ENCODE results near the gene GYS1.

The GYS1 gene

DNA sequence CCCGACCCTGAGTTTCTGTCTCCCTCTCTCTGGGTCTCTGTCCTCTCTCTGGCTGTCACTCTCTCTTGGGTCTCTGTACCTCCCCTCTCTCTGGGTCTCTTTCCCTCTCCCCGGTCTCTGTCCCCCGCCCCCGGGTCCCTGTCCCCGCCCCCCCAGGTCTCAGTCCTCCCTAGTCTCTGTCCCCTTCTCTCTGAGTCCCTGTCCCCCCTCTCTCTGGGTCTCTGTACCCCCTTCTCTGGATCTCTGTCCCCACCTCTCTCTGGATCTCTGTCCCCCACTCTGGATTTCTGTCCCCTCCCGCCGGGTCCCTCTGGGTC lies 30.3 kb downstream of the GYS1 start:
- DNase-seq: no peak

GRCh38 chr19:48962029-48962848 lies 30.9 kb downstream of the GYS1 start:
- peak; percentile 43 for DNase-seq

GRCh38 chr19:48961673-48962028 lies 31.5 kb downstream of the GYS1 start:
- DNase-seq: no peak

GRCh38 chr19:48961051-48961649 lies 32.0 kb downstream of the GYS1 start:
- DNase-seq: no peak

- no peak for DNase-seq
Measured at GRCh38 chr19:48959341-48960239, 33.5 kb downstream of the GYS1 start.

GRCh38 chr19:48958006-48958405 lies 35.1 kb downstream of the GYS1 start:
- DNase-seq: no peak

DNA sequence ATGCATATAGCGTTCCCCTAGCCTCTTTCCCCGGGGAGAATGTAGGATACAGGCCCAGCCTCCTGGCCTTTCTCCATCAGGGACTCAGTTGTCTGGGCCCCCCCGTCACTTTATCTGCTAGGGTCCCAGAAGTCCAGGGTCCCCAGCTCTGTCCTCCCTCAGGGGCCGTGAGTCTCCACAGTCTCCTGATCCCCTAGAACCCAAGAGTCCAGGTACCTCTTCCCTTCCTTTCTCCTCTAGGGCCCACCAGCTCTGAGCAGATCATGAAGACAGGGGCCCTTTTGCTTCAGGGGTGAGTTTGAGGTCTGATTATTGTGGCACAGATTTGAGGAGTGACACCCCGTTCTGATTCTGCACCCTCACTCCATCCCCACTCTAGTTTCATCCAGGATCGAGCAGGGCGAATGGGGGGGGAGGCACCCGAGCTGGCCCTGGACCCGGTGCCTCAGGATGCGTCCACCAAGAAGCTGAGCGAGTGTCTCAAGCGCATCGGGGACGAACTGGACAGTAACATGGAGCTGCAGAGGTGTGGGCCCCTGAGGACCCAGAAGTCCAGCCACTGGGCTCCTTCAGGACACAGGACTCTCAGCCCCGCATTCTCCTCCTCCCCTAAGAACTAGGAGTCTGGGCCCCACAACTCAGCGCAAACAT lies 37.7 kb downstream of the GYS1 start:
- no peak for DNase-seq

GRCh38 chr19:48954595-48955307 lies 38.4 kb downstream of the GYS1 start, which contains the start of gene BAX:
Gene BAX (plus strand): TSS chr19:48954875. CDS start chr19:48954929, 54 bp downstream.
- peak; percentile 81 for DNase-seq

DNA sequence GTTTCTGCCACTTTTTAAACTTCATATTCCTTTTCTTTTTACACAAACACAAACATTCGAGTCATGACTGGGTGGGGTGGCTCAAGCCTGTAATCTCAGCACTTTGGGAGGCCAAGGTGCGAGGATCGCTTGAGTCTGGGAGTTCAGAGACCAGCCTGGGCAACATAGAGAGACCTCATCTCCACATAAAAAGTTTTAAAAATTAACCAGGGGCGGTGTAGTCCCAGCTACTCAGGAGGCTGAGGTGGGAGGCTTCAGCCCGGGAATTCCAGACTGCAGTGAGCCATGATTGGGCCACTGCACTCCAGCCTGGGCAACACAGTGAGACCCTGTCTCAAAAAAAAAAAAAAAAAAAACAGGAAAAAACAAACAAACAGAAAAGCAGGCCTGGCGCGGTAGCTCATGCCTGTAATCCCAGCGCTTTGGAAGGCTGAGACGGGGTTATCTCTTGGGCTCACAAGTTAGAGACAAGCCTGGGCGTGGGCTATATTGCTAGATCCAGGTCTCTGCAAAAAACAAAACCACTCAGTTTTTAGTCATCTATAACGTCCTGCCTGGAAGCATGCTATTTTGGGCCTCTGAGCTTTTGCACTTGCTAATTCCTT lies 39.0 kb downstream of the GYS1 start:
- DNase-seq: no peak

DNA sequence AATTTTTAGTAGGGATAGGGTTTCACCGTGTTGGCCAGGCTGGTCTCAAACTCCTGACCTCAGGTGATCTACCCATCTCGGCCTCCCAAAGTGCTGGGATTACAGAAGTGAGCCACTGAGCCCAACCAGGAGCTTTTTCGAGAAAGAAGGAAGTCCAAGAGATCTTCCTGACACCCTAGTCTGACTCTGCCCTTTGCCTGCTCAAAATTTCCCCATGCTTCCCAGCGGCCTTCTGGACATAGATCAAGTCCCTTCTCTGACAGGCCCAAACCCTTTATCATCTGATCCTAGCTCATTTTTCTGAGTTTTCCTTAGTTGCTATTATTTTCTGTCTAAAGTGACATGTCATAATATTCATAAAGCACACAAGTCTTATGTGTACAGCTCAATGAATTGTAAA lies 40.0 kb downstream of the GYS1 start:
- DNase-seq: no peak

GRCh38 chr19:48950830-48951519 lies 42.1 kb downstream of the GYS1 start:
- no peak for DNase-seq

DNA sequence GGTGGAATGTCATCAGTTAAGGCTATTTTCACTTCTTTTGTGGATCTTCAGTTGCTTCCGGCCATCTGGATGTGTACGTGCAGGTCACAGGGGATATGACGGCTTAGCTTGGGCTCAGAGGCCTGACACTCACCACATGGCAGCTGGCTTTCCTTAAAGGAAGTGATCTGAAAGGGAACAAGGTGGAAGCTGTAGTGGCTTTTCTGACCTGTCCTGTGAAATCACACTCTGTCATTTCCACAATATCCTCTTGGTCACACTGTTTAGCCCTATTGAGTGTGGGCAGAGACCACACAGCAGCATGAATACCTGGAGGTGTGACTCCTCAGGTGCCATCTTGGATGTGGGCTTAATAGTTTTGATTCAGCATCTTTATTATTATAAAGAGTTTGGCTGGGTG lies 43.0 kb downstream of the GYS1 start:
- no peak for DNase-seq

DNA sequence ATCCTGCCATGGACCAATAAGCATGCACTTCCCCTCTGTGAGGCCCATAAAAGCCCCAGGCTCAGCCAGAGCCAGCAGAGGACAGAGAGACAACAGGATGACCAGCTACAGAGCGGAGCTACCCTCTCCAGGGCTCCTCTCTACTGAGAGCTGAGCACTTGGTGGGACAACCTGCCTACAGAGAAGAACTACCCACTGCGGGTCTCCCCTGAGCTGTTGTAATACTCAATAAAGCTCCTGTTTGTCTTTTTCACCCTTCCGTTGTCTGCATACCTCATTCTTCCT lies 45.9 kb downstream of the GYS1 start:
- DNase-seq: no peak

DNA sequence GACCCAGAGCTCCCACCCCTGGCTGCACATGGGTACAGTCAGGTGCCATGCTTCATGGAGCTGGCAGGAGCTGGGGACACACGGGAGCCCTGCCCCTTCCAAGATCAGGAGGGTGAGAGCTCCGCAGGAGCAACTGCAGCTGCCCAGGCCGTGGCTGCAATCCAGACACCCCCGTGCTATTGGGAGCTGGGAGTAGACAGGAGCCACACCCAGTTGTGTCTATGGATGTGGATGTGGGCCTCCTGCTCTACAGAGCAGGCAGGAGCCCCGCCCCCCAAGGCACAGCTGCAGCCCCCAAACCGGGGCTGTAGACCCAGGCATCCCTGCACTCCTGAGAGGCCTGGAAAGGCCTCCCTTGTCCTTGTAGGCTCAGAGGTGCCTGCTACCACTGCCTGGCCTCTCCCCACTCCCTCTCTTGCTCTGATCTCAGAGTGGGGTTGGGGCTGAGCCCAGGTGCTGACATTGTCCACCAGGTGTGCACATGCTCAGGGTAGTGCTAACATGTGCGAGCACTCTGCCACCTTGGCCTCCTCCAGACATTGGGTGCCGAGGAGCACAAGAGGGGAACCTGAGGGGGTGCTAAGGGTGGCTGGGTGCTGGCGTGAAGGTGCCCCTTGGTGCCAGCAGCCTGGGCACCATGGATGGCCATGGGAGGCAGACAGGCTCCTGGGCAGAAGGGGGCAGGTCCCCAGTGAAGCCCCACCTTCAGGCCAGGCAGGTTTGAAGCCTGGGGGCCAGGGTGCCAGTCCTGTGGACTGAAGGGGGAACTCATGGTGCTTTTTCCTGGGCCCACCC lies 46.4 kb downstream of the GYS1 start:
- DNase-seq: no peak

DNA sequence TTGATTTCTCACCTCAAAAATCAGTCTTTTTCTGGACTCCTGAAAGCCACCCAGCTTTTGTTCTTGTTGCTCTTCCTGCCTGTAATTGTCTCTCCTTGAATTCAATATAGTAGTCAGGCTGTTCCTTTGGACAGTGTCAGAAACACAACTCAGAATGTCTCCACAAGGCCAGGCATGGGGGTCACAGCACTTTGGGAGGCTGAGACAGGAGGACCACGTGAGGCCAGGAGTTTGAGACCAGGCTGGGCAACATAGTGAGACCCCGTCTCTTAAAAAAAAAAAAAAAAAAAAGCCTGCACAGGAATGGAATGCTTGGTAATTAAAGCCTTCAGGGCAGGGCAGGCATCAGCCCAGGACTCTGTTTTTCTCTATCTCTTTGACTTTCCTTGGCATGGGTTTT lies 47.3 kb downstream of the GYS1 start:
- DNase-seq: no peak

DNA sequence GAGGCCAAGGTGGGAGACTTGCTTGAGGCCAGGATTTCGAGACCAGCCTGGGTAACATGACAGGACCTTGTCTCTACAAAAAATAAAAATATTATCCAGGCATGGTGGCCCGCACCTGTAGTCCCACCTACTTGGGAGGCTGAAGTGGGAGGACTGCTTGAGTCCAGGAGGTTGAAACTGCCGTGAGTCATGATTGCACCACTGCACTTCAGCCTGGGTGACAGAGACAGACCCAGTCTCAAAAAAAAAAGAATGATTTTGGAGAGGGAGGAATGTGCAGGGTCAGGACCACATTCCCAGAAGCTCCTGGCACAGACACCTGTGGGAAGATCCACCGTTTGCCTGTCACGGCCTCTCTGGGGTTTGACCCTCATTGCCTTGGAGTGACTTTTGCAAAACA lies 47.7 kb downstream of the GYS1 start:
- no peak for DNase-seq

GRCh38 chr19:48943081-48943480 lies 50.0 kb downstream of the GYS1 start:
- no peak for DNase-seq

DNA sequence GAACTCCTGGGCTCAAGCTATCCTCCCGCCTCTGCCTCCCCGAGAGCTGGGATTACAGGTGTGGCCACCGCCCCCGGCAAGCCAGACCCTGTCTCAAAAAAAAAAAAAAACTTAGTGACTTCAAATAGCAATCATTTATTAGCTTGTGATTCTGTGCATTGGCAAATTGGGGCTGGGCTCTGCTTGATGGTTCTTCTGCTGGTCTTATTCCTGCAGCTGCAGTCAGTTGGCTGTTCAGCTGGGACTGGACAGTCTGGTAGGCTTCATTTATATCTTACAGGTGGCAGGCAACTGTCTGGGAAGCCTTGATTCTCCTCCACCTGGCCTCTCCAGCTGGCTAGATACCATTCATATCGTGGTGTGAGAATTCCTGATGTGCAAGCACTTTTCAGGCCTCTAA lies 52.2 kb downstream of the GYS1 start:
- DNase-seq: no peak

DNA sequence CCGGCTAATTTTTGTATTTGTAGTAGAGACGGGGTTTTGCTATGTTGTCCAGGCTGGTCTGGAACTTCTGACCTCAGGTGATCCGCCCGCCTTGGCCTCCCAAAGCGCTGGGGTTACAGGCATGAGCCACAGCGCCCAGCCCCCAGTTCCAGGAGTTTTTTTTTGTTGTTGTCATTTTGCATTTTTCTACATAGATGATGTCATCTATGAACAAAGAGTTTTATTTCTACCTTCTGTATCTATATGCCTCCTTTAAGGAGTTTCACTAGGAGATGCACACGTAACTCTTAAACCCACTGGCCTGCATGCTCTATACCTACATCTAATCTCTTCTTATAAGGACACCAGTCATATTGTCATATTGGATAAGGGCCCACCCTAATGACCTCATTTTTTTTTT lies 54.9 kb downstream of the GYS1 start:
- no peak for DNase-seq

- DNase-seq: no peak
Measured at GRCh38 chr19:48935864-48936263, 57.2 kb downstream of the GYS1 start.

DNA sequence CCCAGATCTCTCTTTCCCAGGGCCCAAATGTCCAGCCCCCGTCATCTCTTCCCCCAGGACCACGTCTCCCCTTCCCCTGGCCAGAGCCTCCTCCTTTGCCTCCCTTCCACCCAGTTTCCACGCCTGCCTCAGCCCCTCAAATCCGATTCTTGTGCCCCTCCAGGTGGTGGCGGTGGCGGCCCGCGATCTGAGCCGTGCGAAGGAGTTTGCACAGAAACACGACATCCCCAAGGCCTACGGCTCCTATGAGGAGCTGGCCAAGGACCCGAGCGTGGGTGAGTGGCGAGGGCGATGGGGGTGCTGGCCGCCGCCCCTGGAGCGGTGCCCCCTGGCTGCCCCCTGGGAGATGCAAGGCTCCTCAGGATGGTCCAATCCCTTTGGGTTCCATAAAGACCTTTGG lies 58.3 kb downstream of the GYS1 start:
- no peak for DNase-seq
